NCI-H1436 (cell line): ENCODE results near the gene SIDT1.
"Not testable (repeated sequence)": the region's sequence is repeated elsewhere in the genome, so short reads cannot be mapped to it uniquely, and the experiment has no call there.

Source experiments
- DNase-seq: peaks from one replicate; lab custom pipeline; 2025; lab: John Stamatoyannopoulos, UW

Gene SIDT1

DNA sequence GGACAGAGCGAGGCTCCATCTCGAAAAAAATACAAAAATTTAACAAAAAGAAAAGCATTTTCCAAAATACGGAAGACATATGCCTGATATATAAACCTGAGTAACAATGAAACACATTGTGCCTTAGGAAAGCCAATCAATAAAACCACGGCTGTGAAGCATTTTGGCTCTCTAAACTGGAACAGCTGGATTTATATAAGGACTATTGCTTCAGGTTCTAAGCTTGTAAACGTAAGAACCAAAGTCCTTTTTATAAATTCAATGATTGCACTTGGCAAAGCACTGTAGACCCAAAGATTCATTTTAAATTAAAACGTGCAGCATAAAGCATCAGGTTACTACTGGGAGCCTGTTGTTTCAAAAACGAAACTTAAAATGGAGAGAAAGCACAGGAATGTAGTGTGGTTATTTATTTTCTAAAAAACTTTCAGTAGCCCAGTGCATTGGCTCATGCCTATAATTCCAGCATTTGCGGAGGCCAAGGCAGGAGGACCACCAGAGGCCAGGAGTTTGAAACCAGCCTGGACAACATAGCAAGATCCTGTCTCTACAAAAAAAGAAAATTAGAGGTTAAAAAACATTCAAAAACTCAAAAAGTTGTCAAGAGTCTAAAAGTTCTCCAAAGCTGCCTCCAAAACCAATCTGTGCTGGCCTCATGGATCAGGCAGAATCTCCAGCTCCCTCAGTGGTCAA, 102.6 kb downstream of the SIDT1 start:
- no peak for DNase-seq

GRCh38 chr3:113636034-113636433, 103.7 kb downstream of the SIDT1 start:
- DNase-seq = not testable (repeated sequence)

DNA sequence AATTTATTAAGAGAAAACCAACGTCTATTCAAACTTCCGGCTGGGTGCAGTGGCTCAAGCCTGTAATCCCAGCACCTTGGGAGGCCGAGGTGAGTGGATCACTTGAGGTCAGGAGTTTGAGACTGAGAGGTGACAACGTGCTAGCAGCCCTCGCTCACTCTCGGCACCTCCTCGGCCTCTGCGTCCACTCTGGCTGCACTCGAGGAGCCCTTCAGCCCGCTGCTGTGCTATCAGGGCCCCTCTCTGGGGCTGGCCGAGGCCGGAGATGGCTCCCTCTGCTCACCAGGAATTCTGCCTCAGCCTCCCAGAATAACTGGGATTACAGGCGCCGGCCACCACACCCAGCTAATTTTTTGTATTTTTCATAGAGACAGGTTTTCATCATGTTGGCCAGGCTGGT, 105.4 kb downstream of the SIDT1 start:
- no peak for DNase-seq

DNA sequence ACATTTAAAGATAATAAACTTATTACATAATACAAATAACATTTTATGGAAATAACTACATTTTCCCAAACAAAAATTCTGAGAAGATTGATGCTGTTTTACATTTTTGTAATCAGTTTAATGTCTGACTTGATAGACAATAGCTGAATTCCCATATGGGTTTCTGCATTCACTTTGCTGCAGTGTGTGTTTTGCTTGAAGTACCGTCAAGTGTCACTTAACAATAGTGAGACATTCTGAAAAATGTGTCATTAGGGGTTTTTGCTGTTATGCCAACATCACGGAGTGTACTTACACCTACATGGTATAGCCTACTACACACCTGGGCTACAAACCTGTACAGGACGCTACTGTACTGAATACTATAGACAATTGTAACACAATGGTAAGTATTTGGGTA, 106.6 kb downstream of the SIDT1 start:
- peak; percentile 78 for DNase-seq

DNA sequence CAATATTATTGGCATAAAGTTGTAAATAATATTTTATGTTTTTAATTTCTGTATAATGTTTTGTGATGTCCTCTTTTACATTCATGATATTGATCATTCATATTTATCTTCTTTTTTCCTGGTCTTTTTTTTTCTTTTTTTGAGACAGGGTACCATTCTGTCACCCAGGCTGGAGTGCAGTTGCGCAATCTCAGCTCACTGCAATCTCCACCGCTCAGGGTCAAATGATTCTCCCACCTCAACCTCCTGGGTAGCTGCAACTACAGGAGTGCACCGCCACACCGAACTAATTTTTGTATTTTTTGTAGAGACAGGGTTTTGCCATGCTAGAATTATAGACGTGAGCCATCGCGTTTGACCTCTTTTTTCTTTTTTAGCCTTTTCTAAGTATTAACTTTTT, 111.2 kb downstream of the SIDT1 start:
- DNase-seq = no peak

DNA sequence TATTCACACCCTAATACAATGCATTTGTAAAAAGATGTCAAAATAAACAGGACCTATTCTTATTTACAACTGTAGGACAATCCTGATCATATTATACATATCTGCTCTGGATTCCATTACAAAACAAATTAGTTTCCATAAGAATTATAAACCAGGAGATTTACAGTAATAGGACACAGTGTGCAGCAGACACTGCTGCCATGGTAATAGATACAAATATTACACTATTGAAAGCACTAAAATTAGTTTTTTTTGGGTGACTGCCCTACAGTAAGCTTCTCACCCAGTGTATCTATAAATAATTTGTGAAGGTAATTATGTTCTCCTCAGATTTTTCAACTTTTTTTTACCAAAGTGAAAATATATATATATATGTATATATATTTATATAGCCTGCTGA, 116.2 kb downstream of the SIDT1 start:
- no peak for DNase-seq

DNA sequence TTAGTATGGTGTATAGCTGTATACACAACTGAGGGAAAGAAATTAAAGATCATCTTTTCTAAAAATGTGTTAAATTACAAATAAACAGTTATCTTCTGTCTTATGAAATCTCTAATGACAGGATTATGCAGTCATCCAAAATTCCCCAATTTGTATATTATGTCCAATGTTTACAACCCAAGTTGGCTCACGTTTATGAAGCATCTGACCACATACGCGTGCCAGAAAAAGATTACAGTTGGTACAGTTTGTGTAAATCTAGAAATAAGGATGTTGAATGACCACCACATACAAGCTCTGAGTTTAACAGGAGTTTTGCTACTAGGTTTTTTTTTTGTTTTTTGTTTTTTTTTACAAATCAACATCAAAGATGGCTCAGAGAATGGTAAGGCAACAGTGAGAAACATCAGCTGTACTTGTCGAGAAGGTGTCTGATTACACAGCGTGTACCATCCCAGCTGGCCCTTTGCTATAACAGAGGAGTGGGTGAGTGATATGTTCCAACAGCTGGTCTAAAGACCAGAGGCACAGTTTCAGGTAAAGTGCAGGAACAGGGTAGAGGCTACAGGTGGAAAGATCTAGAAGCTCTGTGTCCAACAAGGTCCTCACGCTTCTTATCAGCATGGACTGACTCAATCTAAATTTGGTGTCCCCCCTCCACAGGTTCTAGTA, 117.0 kb downstream of the SIDT1 start:
- DNase-seq = no peak

DNA sequence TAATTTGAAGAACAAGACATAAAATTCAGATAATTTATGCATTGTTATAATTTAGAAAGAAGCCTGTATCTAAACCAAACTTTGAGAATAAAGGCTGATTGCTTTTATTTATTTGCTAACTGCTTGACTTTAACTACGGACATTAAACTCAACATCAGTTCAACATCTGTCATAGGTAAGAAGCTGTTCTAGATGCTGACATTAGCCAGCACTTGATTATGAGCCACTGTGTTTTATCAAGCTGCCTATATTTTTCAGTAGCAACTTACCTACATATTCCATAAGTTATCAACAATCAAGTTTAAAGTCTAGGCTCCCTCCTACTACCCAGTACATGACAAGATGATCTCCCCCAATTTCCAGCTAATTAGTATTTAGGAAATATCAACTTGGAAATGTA, 122.0 kb downstream of the SIDT1 start:
- DNase-seq = no peak

DNA sequence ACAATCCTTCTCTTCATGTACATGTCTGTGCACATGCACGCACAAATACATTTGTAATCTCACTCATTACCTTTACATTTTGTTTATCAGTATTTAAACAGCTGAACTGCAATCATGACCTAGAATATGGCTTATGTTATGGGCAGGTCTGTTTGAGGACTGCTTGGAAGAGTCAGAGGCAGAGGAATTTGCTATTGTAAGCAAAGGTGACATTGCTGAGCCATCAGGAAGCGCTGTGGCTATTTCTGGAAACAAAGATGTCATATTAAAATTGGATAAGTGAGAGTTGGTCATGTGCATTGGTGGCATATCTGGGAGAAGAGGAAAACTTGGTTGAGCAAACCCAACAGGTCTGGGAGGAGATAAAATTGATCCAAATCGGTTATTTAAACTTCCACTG, 122.5 kb downstream of the SIDT1 start:
- no peak for DNase-seq

DNA sequence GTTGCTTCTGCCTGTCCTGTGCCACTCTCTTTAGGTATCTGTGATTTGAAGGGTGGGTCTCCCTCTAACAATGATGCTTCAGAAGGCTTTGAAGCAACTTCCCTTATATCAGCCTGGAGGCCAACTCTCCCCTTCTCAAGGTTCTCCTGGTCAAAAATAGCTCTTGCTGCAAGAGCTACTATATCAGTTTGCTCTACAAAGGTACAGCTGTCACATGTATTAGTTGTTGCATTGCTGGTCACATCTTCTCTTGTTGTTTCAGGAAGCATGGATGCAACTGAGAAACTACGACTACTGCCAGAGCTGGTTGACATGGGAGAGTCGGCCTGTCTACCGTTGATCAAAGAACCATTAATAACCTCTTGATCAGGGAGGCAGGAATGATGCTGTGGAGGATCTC, 125.8 kb downstream of the SIDT1 start:
- DNase-seq = no peak

DNA sequence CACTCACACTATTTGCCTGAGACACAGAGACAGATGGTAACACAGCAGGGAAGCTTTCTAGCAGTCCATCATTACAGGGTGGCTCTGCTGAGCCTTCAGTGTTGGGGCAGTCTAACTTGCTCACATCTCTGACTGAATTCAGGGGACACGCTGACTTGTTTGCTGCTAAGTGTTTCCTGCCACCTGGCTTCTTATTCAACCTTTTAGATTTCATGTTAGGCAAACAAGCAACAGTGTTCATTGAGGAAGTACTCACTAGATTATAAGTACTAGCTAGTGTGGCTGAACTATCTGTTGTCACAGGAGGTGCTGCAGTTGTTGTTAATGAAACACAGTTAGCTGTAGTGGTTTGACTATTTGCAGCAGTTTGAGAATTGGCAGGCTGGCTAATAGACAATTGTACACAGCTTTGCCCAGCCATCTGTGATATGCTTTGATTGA, 126.8 kb downstream of the SIDT1 start:
- DNase-seq = peak; percentile 45

DNA sequence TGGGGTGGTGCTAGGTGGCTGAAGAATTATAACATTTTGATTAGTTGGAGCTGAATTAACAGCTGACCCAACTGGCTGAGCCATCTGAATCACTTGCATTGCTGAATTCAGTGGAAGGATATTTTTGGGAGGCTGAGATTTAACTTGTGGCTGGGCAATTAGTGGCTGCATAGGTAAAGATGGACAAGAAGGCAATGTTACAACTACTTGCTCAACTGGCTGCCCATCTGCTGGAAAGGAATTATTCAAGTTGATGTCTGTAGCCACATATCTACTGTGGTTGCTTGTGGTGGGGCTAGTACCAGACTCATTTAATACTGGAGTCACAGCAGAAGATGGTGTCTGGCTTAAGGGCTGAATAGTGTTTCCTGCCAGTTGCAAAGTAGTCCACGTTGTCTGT, 127.6 kb downstream of the SIDT1 start:
- no peak for DNase-seq

DNA sequence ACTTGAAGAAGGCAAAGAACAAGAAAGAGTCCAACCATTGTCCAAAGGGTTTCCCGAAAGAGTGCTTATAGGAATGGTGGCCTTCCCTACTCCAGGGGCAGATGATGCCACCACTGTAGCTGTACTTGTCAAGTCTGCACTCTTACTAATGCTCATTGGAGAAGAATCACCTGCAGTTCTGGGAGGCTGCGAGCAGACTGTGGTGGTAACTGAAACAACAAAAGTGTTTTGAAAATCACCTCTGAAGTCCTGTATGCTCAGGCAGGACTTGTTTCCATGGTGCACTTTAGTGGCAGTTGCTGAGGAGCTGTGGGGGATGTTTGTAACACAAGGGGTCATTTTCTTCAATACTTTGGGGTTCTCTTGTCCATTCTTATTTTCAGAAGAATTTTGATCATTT, 128.1 kb downstream of the SIDT1 start:
- DNase-seq = no peak

DNA sequence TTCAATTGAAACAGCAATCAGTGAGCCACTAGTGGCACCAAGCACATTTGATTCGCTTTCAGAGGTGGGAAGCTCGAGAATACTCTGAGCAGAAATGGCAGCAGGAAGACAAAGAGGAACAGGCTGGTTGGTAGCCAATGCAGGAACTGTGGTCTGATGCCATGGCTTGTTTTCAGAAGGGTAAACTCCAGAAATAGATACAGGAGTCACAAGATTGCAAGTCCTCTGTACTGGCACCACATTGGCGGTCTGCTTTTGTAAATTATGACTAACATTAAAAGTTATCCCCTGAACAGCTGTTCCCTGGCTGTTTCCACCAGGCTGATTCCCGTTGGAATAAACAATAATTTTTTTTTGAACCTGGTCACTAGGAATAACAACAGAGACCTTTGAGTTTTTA, 128.5 kb downstream of the SIDT1 start:
- DNase-seq = no peak

GRCh38 chr3:113662824-113663223, 130.5 kb downstream of the SIDT1 start:
- no peak for DNase-seq

- no peak for DNase-seq
Observed at GRCh38 chr3:113663324-113663750, 131.0 kb downstream of the SIDT1 start.

GRCh38 chr3:113663761-113664160, 131.4 kb downstream of the SIDT1 start:
- DNase-seq = no peak

DNA sequence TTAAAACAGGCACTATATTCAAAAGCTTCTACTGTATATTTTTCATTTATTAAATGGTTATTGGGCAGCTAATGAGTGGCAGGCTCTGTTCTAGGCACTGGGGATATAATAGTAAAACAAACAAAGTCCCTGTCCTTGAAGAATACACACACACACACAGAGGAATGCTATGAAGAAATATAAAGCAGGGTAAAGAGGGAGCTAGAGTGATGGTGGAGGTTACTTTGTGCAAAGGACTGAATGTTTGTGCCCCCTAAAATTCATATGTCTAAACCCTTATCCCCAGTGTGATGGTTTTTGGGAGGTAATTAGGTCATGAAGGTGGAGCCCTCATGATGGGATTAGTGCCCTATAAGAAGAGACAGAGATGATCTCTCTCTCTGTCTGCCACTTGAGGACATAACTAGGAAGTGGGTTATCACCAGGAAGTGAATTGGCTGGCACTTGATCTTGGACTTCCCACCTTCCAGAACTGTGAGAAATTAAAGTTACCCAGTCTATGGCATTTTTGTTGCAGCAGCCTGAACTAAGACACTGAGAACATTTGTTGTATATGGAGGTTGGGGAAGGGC, 132.3 kb downstream of the SIDT1 start:
- DNase-seq = no peak

DNA sequence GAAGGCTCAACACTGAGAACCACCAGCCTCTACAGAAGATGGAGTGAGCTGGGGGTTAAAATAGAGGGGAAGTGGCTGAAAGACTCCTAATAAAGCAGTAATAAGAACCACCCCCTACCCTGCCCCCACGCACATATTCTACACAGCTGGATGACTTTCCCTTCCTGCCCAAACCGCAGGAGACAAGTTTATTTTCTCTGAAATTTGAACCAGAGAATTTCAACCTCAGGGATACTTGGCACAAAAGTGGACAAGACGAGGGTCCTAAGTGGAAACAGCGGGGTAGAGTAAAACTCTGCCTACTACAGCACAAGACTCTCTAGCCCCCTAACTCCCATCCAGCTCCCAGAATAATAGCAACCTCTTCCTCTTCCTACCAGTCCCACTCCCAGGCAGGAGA, 135.7 kb downstream of the SIDT1 start:
- no peak for DNase-seq

GRCh38 chr3:113673593-113673992, 141.2 kb downstream of the SIDT1 start:
- peak; percentile 42 for DNase-seq

DNA sequence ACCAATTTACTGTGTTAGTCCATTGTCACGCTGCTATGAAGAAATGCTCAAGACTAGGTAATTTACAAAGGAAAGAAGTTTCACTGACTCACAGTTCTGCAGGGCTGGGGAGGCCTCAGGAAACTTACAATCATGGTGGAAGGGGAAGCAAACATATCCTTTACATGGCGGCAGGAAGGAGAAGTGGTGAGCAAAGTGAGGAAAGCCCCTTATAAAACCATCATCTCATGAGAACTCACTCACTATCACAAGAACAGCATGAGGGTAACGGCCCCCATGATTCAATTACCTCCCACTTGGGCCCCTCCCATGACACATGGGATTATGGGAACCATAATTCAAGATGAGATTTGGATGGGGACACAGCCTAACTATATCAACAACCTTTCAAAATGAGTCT, 143.9 kb downstream of the SIDT1 start:
- no peak for DNase-seq

GRCh38 chr3:113677737-113678136, 145.4 kb downstream of the SIDT1 start:
- DNase-seq = no peak

DNA sequence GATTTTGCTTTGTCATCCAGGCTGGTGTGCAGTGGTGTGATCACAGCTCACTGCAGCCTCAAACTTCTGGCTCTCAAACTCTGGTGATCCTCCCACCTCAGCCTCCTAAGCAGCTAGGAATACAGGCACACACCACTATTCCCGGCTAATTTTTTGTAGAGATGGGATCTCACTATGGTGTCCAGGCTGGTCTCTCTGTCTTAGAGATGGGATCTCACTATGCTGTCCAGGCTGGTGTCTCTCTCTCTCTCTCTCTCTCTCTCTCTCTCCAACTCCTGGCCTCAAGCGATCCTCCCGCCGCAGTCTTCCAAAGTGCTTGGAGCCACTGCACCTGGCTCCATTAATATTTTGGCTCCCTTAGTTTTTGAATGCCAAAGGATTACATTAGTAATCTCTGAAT, 146.4 kb downstream of the SIDT1 start:
- no peak for DNase-seq
